Measurements from ENCODE around the gene NDC1.

The NDC1 gene

GRCh38 chr1:53804791-53805505 is 33.1 kb downstream of the NDC1 start:
- no peak overlapping the region for H3K4me3 ChIP-seq (ENCODE audit: low read depth in 1 of 2, low read length in 2 of 2)
- TF ChIP-seq CTCF (IDR thresholded peaks at IDR 0.05; ENCODE audit: borderline replicate concordance, extremely low read depth, low read length, poor library complexity, severe bottlenecking) (no peak), EZH2 (IDR thresholded peaks at IDR 0.05; ENCODE audit: borderline replicate concordance, low read depth, low read length, severe bottlenecking) (no peak)
- H3K9me3 ChIP-seq (ENCODE audit: insufficient read depth, low read length, severe bottlenecking), result no peaks in the 10 kb centered on the region
- H3K9ac ChIP-seq (ENCODE audit: low read depth, low read length), result no peak overlapping the region
- no peak for DNase-seq
- H3K27ac ChIP-seq (ENCODE audit: low read length), result no peak overlapping the region
- no peak overlapping the region for H2AFZ ChIP-seq (ENCODE audit: low read depth, low read length)
- H3K4me1 ChIP-seq (ENCODE audit: insufficient read depth, low read length), result no peaks in the 10 kb centered on the region
- peaks cover 8% of the 10 kb centered on the region; the same call in 1 of the 2 replicates for H3K79me2 ChIP-seq (ENCODE audit: insufficient read depth, low read length)
- peaks cover 92% of the 10 kb centered on the region for H3K36me3 ChIP-seq (ENCODE audit: insufficient read depth, low read length)
- no peak for ATAC-seq (ENCODE audit: insufficient read depth, low read depth)
- H3K4me2 ChIP-seq (ENCODE audit: insufficient read depth, low read length), result no peak overlapping the region
- no peaks in the 10 kb centered on the region for H3K27me3 ChIP-seq (ENCODE audit: insufficient read depth, low read length, poor library complexity)
- peaks cover 3% of the 10 kb centered on the region; the same call in 1 of the 2 replicates for H4K20me1 ChIP-seq (ENCODE audit: insufficient read depth, low read length)

GRCh38 chr1:53804181-53804580 is 33.9 kb downstream of the NDC1 start:
- no peaks in the 10 kb centered on the region for H3K9me3 ChIP-seq (ENCODE audit: insufficient read depth, low read length, severe bottlenecking)
- no peaks in the 10 kb centered on the region for H3K27me3 ChIP-seq (ENCODE audit: insufficient read depth, low read length, poor library complexity)
- no peak for TF ChIP-seq EZH2 (IDR thresholded peaks at IDR 0.05; ENCODE audit: borderline replicate concordance, low read depth, low read length, severe bottlenecking)
- TF ChIP-seq CTCF (IDR thresholded peaks at IDR 0.05; ENCODE audit: borderline replicate concordance, extremely low read depth, low read length, poor library complexity, severe bottlenecking), result no peak
- ATAC-seq (ENCODE audit: insufficient read depth, low read depth) (no peak), DNase-seq (no peak)
- no peak overlapping the region for H3K4me3 ChIP-seq (ENCODE audit: low read depth in 1 of 2, low read length in 2 of 2)
- H3K9ac ChIP-seq (ENCODE audit: low read depth, low read length), result no peak overlapping the region
- peaks cover 92% of the 10 kb centered on the region for H3K36me3 ChIP-seq (ENCODE audit: insufficient read depth, low read length)
- no peak overlapping the region for H3K27ac ChIP-seq (ENCODE audit: low read length)
- H3K79me2 ChIP-seq (ENCODE audit: insufficient read depth, low read length), result peaks cover 4% of the 10 kb centered on the region; the same call in 1 of the 2 replicates
- no peaks in the 10 kb centered on the region for H4K20me1 ChIP-seq (ENCODE audit: insufficient read depth, low read length)
- H2AFZ ChIP-seq (ENCODE audit: low read depth, low read length), result no peak overlapping the region
- H3K4me2 ChIP-seq (ENCODE audit: insufficient read depth, low read length), result no peak overlapping the region
- H3K4me1 ChIP-seq (ENCODE audit: insufficient read depth, low read length), result no peaks in the 10 kb centered on the region

GRCh38 chr1:53800621-53801020 is 37.5 kb downstream of the NDC1 start:
- Histone ChIP-seq H3K4me3 (ENCODE audit: low read depth in 1 of 2, low read length in 2 of 2) (no peak overlapping the region), H3K27me3 (ENCODE audit: insufficient read depth, low read length, poor library complexity) (no peaks in the 10 kb centered on the region), H3K27ac (ENCODE audit: low read length) (no peak overlapping the region), H3K36me3 (ENCODE audit: insufficient read depth, low read length) (peaks cover 93% of the 10 kb centered on the region), H2AFZ (ENCODE audit: low read depth, low read length) (no peak overlapping the region), H3K9ac (ENCODE audit: low read depth, low read length) (no peak overlapping the region), H3K4me2 (ENCODE audit: insufficient read depth, low read length) (no peak overlapping the region), H3K9me3 (ENCODE audit: insufficient read depth, low read length, severe bottlenecking) (no peaks in the 10 kb centered on the region), H4K20me1 (ENCODE audit: insufficient read depth, low read length) (peaks cover 4% of the 10 kb centered on the region; the same call in 1 of the 2 replicates), H3K4me1 (ENCODE audit: insufficient read depth, low read length) (no peaks in the 10 kb centered on the region), H3K79me2 (ENCODE audit: insufficient read depth, low read length) (no peaks in the 10 kb centered on the region)
- ATAC-seq (ENCODE audit: insufficient read depth, low read depth), result no peak
- DNase-seq, result no peak
- TF ChIP-seq EZH2 (IDR thresholded peaks at IDR 0.05; ENCODE audit: borderline replicate concordance, low read depth, low read length, severe bottlenecking) (no peak), CTCF (IDR thresholded peaks at IDR 0.05; ENCODE audit: borderline replicate concordance, extremely low read depth, low read length, poor library complexity, severe bottlenecking) (no peak)

Data from DND-41 (cell line).